T-helper 1 cell treated with Interleukin-12 subunit alpha and Interleukin-12 subunit beta and Interleukin-4 antibody, amounts not matched to agents 30 μg/mL and 1 μg/mL, for 36 hours (primary cell): ENCODE data around the gene RPS2.

Experiments used
- H3K27ac Mint-ChIP-seq: one replicate; pipeline ENCODE4 v1.8.0; 2021; ENCODE audit warnings: mild to moderate bottlenecking, mixed read lengths
- H3K27me3 Mint-ChIP-seq: one replicate; pipeline ENCODE4 v1.8.0; 2021; ENCODE audit warnings: low read depth, mixed read lengths
- H3K36me3 Mint-ChIP-seq: one replicate; pipeline ENCODE4 v1.8.0; 2021; ENCODE audit warnings: low read depth, mixed read lengths
- H3K4me1 Mint-ChIP-seq: one replicate; pipeline ENCODE4 v1.8.0; 2021; ENCODE audit warnings: low read depth, mixed read lengths
- H3K4me3 Mint-ChIP-seq: one replicate; pipeline ENCODE4 v1.8.0; 2021; ENCODE audit warnings: mild to moderate bottlenecking, moderate library complexity, mixed read lengths
- H3K9me3 Mint-ChIP-seq: one replicate; pipeline ENCODE4 v1.8.0; 2021; ENCODE audit warnings: mixed read lengths

Gene RPS2

DNA sequence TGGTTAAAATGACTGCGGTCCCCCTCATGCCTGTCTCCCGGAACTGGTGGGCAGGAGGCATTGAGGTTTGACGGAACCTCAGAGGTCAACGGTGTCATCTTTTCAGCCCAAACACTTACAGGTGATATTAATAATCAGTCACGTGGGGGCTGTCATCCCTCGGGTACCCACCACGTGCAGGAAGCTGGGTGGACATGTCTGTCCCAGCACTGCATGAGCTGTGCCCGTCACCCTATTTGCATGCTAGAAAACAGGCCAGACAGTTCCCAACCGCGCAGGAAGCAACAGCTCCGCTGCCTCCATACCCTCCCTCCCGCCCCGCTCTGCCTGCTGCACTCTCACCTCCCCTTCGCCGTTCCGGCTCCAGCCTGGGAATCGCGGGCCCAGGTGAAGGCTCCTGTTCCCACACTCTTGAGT is 26.5 kb upstream of the RPS2 start:
- H3K27ac Mint-ChIP-seq = peak overlapping the region; percentile 87
- H3K36me3 Mint-ChIP-seq = peaks cover 16% of the 10 kb centered on the region
- peaks cover 8% of the 10 kb centered on the region for H3K27me3 Mint-ChIP-seq
- peaks cover 21% of the 10 kb centered on the region for H3K4me1 Mint-ChIP-seq
- no peaks in the 10 kb centered on the region for H3K9me3 Mint-ChIP-seq
- H3K4me3 Mint-ChIP-seq = peak overlapping the region; percentile 75

DNA sequence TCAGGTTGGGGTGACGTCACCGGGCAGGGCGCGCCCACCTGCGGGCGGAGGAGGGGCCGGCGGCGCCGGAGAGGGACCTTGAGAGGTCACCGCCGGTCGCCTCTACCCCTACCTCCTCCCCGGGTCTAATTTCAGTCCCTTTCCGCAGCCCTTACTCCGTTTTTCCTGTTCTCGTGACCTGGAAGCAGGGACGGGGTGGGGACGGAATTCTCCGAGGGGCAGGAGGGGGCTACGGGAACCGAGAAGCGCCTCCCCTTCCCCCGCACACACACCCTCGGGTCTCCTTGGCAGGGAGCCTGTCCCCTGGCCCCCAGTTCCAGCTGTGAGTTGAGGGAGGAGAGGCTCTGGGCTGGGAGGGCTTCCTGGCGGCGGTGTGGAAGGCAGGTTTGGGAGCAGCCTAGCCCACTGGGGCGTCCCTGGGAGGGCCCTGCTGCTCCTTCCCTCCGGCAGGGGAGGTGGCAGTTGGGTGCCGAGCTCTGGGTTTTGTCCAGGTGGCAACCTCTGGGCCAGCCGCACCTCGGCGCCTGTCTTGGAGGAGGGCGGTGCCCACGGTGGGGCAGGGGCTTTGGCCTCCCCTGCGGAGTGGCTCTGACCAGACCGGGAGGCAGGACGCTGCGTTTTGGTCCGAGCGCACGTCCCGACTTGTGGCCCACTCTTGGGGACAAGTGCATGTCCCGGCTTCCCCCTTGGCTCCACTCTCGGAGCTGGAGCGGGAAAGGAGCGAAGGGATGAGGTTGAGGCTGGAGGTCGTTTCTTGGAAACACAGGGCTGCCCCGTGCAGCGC is 25.9 kb upstream of the RPS2 start:
- Mint-ChIP-seq H3K4me3 (peak overlapping the region; percentile 75), H3K36me3 (peaks cover 16% of the 10 kb centered on the region), H3K27ac (peak overlapping the region; percentile 87), H3K9me3 (no peaks in the 10 kb centered on the region), H3K27me3 (peaks cover 8% of the 10 kb centered on the region), H3K4me1 (peaks cover 22% of the 10 kb centered on the region)

DNA sequence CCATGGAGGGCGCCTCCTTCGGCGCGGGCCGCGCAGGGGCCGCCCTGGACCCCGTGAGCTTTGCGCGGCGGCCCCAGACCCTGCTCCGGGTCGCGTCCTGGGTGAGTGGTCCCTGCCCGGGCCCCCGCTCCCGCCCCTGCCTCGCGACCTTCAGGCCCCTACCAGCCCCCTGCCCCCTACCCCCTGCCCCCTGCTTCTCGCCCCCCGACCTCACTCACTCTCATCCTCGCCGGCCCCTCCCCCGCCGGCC is 25.4 kb upstream of the RPS2 start:
- H3K36me3 Mint-ChIP-seq = peaks cover 12% of the 10 kb centered on the region
- peaks cover 8% of the 10 kb centered on the region for H3K27me3 Mint-ChIP-seq
- H3K9me3 Mint-ChIP-seq = no peaks in the 10 kb centered on the region
- H3K4me3 Mint-ChIP-seq = peak overlapping the region; percentile 75
- peaks cover 25% of the 10 kb centered on the region for H3K4me1 Mint-ChIP-seq
- no peak overlapping the region for H3K27ac Mint-ChIP-seq

DNA sequence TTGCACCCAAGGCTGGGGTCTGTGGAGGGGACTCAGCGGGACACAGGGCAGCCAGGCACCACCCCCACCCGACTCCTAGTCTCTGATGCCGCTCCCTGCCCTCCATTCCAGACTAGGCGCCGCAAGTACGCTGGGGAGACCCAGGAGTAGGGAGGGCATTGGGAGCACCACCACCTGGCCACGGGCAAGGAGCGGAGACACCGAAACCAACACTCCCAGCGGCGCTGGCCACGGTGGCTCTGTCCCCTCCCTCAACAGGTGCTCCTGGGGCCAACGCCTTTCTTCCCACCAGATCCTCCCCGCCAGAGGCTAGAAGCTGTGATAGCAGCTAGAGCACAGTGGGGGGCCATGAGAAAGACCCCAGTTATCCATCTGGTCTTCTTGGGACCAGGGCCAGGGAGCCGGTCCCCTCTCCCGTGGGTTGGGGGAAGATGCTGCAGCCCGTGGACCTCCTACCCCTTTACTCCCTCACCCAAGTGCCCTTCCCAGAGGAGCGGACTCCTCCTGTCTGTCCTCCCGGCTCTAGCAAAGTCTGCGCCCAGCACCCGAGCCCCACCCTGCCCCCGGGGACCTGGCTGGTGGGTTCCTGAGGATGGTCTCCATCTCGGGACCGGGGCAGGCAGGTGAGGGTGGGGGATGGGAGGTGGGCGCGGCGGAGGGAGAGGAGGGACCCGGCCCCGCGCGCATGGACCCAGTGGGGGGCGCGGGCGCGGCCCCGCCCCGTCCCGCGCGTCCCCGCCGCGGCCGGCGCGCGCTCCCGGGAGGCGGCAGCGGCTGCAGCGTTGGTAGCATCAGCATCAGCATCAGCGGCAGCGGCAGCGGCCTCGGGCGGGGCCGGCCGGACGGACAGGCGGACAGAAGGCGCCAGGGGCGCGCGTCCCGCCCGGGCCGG is 24.8 kb upstream of the RPS2 start, which contains the start of gene SYNGR3:
Gene SYNGR3, plus strand, starts transcription at position 762 of the 892 bp plus-strand sequence. CDS start 133 bp downstream, outside the sequence.
- peaks cover 12% of the 10 kb centered on the region for H3K36me3 Mint-ChIP-seq
- H3K4me3 Mint-ChIP-seq = peak within 1 kb of the TSS; percentile 80
- no peaks in the 10 kb centered on the region for H3K9me3 Mint-ChIP-seq
- peaks cover 8% of the 10 kb centered on the region for H3K27me3 Mint-ChIP-seq
- H3K27ac Mint-ChIP-seq = peak within 1 kb of the TSS; percentile 87
- peaks cover 29% of the 10 kb centered on the region for H3K4me1 Mint-ChIP-seq

DNA sequence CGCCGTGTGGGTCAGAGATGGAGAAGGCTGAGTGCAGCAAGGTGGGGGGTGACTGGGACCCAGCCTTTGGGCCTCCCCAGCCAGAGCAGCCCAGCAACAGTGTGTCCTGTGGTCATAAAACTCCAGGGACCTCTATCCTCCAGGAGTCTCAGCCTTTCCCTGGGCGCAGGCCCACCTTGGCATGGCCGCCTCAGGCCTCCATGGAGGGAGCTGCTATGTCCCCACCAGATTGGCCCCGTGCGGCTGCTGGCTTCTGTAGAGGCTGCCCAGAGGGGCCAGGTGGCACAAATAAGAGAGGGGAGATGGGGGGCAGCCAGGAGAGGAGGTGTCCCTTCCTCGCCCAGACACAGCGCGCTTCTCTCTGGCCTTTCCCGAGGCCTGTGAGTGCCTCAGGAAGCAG is 22.6 kb upstream of the RPS2 start:
- H3K36me3 Mint-ChIP-seq = peaks cover 10% of the 10 kb centered on the region
- peaks cover 19% of the 10 kb centered on the region for H3K27me3 Mint-ChIP-seq
- H3K4me1 Mint-ChIP-seq = peaks cover 28% of the 10 kb centered on the region
- no peak overlapping the region for H3K27ac Mint-ChIP-seq
- no peak overlapping the region for H3K4me3 Mint-ChIP-seq
- no peaks in the 10 kb centered on the region for H3K9me3 Mint-ChIP-seq

DNA sequence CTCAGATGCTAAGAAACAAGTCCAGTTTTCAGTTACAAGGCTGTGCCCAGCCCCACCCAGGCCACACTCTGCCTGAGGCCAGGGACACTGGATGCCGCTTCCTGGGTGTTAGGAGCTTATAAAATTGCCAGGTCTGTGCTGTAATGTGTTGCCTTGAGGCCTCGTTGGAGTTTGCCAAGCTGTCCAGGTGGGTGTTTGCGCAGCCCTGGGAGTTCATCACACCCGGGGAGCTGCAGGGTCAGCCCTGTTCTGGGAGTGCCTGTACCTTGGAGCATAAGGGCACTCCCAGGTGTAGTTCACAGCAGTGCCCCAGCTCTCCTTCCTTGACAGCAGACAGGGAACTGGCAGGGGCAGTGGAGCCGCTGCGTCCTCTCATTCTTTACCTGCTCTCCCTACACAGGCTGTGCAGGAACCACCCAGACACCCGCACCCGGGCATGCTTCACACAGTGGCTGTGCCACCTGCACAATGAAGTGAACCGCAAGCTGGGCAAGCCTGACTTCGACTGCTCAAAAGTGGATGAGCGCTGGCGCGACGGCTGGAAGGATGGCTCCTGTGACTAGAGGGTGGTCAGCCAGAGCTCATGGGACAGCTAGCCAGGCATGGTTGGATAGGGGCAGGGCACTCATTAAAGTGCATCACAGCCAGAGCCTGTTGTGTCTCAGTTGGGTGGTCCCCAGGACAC is 21.0 kb upstream of the RPS2 start:
- H3K4me1 Mint-ChIP-seq = peaks cover 21% of the 10 kb centered on the region
- H3K27ac Mint-ChIP-seq = no peak overlapping the region
- H3K27me3 Mint-ChIP-seq = peaks cover 35% of the 10 kb centered on the region
- H3K4me3 Mint-ChIP-seq = peak overlapping the region; percentile 68
- H3K36me3 Mint-ChIP-seq = peaks cover 10% of the 10 kb centered on the region
- no peaks in the 10 kb centered on the region for H3K9me3 Mint-ChIP-seq

DNA sequence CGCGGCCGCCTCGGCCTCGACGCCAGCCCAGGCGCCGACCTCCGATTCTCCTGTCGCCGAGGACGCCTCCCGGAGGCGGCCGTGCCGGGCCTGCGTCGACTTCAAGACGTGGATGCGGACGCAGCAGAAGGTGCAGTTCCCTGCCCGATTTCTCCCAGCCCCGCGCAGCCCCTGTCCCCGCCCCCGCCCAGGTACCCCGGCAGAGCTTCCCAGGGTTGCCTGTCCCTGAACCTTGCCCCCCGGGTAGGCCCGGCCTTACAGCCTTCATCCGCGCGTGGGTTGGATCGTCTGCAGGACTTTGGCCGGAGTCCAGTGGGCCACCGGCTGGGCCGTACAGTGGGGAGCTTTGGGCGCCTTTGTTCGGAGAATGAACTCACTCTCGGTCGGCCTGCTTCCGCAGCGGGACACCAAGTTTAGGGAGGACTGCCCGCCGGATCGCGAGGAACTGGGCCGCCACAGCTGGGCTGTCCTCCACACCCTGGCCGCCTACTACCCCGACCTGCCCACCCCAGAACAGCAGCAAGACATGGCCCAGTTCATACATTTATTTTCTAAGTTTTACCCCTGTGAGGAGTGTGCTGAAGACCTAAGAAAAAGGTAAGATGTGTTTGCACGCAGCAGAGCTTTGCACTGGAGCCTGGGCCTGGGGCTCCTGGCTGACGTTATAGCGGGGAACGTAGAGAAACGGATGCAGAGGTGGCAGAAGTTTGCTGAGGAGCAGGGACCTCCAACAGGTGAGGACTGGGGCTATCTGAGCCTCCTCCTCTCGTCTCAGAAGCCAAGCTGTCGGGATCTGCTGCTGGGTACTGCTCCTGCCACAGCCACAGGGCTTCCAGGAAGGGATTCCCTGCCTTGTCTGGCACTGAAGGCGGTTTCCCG is 20.0 kb upstream of the RPS2 start:
- Mint-ChIP-seq H3K9me3 (no peaks in the 10 kb centered on the region), H3K4me3 (peak overlapping the region; percentile 68), H3K36me3 (peaks cover 10% of the 10 kb centered on the region), H3K27me3 (peaks cover 39% of the 10 kb centered on the region), H3K27ac (no peak overlapping the region), H3K4me1 (peaks cover 21% of the 10 kb centered on the region)

DNA sequence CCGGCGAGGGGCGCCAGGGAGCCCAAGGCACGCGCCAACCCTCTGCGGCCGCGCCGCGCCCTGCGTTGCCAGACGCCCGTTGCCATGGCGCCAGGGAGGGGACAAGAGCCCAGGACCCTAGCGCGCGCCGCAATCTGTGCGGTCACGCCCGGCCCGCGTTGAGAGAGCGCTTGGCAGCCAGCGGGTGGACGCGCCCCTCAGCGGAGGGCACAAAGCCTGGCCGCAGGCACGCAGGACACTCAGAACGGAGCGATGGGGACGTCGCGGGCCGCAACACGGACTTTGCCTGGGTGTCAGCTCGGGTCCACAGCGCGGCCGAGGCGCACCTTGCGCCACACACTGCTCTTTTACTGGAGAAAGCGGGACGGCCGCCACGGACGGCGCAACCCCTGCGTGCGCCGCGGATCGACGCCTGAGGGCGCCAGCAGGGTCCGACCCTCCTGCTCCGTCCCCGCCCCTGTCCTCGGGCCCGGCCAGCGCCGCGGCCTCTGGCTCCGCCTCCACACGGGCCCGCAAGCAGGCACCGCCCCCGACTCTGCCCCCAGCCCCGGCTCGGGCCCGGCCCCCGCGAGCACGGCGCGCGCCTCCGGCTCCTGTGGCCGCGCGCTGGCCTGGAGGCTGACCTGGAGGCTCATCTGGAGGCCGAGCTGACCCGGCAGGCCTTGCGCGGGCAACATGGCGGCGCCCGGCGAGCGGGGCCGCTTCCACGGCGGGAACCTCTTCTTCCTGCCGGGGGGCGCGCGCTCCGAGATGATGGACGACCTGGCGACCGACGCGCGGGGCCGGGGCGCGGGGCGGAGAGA is 19.1 kb upstream of the RPS2 start, which contains the start of gene GFER:
Gene GFER, plus strand, starts transcription at position 650 of the 803 bp plus-strand sequence. Its CDS starts 26 bp downstream, at position 676.
- peak within 1 kb of the TSS; percentile 0 for H3K27ac Mint-ChIP-seq
- peaks cover 35% of the 10 kb centered on the region for H3K27me3 Mint-ChIP-seq
- H3K36me3 Mint-ChIP-seq = peaks cover 8% of the 10 kb centered on the region
- peaks cover 19% of the 10 kb centered on the region for H3K4me1 Mint-ChIP-seq
- H3K9me3 Mint-ChIP-seq = no peaks in the 10 kb centered on the region
- H3K4me3 Mint-ChIP-seq = peak within 1 kb of the TSS; percentile 80

DNA sequence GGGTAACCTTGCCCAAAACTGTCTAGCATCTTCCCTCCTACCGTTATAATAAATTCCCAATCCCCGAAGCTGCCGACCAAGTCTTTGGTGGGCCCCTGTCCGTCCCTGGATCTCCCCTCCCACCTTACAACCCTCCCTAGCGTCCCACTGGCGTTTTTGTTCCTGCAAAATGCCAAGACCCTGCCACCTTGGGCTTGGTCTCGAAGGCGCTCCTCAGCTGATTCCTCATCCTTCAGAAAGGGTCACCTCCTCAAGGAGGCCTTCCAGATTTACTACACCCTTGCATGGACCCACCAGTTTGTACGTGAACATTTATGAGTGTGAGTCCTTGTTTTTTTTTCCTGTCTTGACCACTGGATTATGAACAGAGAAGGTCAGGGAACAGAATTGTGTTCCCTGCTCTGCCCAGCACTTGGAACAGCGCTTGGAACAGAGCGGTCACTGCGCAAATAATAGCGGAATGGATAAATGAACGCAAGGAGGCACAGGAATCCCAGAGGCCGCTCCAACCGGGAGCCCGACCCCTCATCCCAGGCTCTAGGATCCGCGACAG is 18.4 kb upstream of the RPS2 start:
- H3K27ac Mint-ChIP-seq = peak overlapping the region; percentile 0
- peaks cover 16% of the 10 kb centered on the region for H3K4me1 Mint-ChIP-seq
- peaks cover 5% of the 10 kb centered on the region for H3K36me3 Mint-ChIP-seq

DNA sequence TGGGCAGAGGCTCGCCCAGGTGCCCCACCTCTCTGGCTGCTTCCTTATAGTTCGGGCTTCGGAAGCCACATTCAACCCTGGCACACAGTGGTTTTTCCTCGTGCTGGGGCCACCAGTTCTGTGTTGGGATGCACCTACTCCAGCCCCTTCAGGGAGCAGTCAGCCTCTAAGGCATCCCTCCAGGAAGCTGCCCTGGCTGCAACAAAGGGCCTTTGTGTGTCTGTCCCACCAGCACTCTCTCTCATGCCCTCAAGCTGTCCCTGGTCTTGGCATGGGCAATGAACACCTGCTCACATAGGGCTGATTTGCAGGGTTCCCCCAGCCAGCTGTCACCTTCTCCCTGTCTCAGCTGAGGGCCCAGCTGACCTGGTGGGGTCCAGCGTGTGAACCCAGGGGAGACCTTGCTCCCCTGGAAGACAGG is 17.4 kb upstream of the RPS2 start:
- no peak overlapping the region for H3K27ac Mint-ChIP-seq
- H3K9me3 Mint-ChIP-seq = no peaks in the 10 kb centered on the region
- peaks cover 7% of the 10 kb centered on the region for H3K36me3 Mint-ChIP-seq
- peaks cover 31% of the 10 kb centered on the region for H3K27me3 Mint-ChIP-seq
- H3K4me3 Mint-ChIP-seq = no peak overlapping the region
- peaks cover 15% of the 10 kb centered on the region for H3K4me1 Mint-ChIP-seq

More for the DNA sequence above, 18.4 kb upstream of the RPS2 start:
- Mint-ChIP-seq H3K9me3 (no peaks in the 10 kb centered on the region), H3K4me3 (peak overlapping the region; percentile 80), H3K27me3 (peaks cover 31% of the 10 kb centered on the region)

DNA sequence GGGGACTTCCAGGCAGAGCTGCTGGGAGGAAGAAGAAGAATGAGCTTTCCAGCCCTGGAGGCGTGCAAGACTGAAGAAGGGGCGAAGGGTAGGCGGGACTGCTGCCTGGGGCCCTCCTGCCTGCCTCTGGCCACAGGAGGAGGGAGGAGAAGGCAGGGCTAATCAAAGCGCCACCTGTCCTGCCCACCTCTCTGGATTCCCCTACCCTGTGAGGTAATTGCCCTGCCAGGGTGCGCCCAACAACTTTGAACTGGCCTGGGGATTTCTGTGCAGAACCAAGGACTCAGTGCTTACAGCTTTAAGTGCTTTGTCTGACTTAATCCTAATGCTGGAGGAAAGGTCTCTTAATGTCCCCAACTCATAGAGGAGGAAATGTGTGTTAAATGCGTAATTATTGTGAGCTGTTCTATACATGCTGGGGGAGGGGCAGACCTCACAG is 16.8 kb upstream of the RPS2 start, which contains the start of gene NOXO1:
Gene NOXO1, minus strand, starts transcription at position 72 of the 439 bp plus-strand sequence. CDS start 290 bp downstream, outside the sequence.
- peak within 1 kb of the TSS; percentile 20 for H3K27ac Mint-ChIP-seq
- no peak within 1 kb of the TSS for H3K4me3 Mint-ChIP-seq
- H3K27me3 Mint-ChIP-seq = peaks cover 31% of the 10 kb centered on the region
- no peaks in the 10 kb centered on the region for H3K9me3 Mint-ChIP-seq
- H3K4me1 Mint-ChIP-seq = peaks cover 15% of the 10 kb centered on the region
- peaks cover 5% of the 10 kb centered on the region for H3K36me3 Mint-ChIP-seq

DNA sequence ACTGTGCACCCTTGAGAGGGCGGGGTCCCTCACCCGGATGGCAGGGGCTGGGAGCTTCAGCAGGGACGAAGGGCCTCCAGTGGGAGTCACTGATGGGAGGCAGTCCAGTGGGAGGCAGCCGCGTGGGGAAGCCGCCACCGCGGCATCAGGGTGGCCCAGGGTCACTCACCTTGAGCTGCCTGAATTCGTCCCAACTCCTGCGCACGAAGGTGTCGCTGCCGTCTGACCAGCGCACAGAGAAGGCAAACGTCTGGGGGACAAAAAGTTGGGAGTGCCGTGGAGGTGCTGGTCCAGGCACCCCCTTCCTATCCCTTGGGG is 16.1 kb upstream of the RPS2 start:
- H3K9me3 Mint-ChIP-seq = no peaks in the 10 kb centered on the region
- H3K4me1 Mint-ChIP-seq = peaks cover 14% of the 10 kb centered on the region
- peaks cover 31% of the 10 kb centered on the region for H3K27me3 Mint-ChIP-seq
- no peak overlapping the region for H3K4me3 Mint-ChIP-seq
- H3K27ac Mint-ChIP-seq = peak overlapping the region; percentile 20
- H3K36me3 Mint-ChIP-seq = peaks cover 2% of the 10 kb centered on the region
